G401.6 (cell line): Measurements from ENCODE around the gene RNF39.

Experiments used
- FAIRE-seq: peaks from 2 replicates; lab custom pipeline; 2012; peaks lifted over from hg19 to GRCh38; lab: Jason Lieb, UNC

Gene RNF39

DNA sequence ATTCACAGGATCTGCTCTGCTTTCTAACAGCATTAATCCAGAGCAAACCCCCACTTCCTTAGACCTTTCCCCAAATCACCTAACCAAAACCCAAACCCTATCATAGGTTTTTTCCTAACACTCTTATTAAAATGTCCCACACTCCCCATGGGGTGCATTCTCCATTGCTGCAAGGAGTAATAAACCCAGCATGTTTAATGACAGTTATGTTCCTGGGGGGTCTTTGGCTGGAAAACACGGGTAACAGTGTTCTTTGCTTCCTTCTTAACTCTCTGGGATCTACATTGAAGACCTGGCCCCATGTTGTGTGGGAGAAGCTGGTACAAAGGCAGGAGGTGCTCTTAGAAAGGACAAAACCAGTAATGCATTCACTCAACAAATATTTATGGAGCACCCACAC, 21.3 kb upstream of the RNF39 start:
- no peak for FAIRE-seq

DNA sequence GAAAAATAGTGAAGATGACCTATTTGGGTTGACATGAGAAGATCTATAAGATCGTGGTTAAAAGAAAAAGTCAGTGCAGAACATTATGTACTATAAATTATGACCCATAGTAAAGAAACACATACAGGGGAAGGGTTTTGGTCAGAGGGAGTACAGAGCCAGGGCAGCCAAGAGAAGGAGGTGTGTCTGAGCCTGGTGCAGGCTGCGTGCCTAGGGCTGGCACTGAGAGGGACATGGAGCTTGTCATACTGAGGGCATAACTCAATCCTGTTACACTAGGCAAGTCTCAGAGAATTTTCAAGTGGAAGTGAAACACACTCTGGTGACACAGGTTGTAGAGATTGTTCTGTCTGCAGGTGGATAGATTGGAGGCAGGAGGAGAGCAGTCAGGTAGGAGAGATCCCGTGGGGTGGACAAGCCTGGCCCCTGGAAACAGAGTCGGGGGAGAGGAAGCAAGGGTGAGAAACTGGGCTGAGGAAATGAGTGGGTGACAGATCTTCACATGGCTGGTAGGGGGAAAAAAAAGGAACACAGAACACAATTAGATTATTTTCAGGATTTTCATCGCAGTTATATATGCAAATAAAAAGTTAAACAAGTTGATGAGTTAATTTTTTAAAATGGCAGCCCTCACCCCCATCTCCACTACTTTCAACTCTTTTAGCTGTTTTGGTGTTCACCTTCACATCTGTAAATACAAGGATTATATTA, 18.5 kb upstream of the RNF39 start:
- FAIRE-seq, result no peak

DNA sequence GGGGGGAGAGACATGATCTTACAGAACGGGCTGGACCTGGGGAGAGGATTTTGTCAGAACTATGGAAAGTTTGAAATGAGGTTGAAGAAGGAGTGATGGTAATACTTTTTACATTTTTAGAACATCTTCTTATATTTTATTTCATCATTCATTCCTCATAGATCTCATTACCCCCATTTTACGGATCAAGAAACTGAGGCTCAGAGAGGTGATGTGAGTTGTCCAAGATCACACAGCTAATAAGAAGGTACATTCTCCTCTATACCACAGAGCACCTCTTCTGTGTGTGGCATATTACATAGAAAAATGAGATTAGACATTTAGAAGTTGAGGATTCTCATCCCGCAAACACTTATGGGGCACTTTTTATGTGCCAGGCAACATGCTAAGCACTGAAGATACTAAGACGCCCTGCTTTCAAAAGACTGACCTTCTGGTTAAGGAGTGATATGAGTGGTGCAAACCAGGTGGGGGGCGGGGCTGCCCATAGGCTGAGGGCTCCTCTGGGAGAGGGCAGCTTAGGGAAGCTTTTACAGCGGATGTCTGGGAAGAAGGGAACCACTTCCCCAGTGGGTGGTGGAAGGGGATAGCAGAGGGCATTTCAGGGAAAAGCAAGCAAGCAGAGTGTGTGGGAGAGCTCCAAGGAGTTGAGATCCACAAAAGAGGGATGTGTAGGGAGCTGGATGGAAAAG, 17.4 kb upstream of the RNF39 start:
- no peak for FAIRE-seq

DNA sequence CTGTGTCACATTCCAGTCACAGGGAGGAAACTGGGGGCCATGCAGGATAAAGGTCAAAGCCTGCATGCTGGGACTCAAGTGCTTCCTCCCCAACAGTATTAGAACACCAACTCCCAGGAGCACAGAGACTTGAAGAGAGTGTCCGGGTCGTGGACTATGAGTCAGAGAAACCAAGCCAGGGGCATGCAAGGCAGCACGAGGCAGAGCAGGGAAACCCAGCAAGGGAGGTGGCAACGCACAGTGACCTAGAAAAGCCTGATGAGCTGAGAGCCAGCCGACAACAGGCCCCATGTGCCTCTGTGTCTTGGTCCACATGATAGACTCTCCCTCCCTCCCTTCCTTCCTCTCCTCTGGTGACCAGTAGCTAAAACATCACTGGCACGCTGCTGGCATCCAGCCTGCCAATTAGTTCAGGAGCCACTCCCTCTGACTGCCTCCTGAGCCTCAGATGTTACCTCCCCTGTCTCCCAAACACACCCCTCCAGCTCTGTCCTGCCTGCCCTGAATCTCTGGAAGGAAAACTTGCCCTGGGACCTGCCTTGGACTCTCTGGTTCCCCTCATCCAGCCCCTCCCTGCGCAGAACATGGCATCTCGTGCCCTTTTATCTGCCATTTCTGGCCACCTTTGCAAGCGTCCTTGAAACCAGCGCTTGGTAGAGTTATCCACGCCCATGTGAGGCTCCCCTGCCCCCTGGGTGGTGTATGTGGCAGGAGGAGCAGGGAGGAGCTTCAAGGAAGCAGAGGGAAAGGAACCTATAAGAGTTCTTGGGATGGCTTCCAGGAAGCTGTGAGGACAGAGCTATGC, 16.2 kb upstream of the RNF39 start:
- no peak for FAIRE-seq

DNA sequence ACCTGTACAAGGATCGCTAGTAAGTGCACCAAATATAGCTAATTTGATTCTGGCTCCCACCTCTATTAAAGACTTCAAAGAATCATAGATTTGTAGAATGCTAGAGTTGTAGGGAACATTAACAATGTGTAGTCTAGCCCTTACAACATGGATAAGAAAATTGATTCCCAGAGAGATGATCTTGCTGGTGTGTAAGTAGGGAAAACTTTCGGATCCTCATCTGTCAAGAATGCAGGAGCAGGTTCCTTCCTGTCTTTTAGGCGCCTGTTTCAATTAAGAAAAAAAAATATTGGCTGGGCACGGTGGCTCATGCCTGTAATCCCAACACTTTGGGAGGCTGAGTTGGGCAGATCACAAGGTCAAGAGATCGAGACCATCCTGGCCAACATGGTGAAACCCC, 12.3 kb upstream of the RNF39 start:
- FAIRE-seq, result no peak

DNA sequence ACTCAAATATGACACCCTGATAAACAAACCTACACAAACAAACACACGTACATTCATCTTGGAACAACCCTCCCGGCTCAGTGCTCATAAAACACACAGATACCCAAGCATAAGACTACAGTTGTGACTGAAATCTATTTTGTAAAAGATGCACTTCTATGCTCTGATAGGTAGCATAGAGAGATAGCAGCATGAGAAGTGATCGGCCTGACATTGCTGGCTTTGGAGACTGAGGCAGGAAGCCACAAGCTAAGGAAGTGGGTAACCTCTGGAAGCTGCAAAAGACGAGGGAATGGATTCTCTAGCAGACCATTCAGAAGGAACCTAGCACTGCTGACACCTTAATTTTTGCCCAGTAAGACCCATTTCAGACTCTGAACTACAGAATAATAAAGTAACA, 1.6 kb upstream of the RNF39 start:
- no peak for FAIRE-seq

DNA sequence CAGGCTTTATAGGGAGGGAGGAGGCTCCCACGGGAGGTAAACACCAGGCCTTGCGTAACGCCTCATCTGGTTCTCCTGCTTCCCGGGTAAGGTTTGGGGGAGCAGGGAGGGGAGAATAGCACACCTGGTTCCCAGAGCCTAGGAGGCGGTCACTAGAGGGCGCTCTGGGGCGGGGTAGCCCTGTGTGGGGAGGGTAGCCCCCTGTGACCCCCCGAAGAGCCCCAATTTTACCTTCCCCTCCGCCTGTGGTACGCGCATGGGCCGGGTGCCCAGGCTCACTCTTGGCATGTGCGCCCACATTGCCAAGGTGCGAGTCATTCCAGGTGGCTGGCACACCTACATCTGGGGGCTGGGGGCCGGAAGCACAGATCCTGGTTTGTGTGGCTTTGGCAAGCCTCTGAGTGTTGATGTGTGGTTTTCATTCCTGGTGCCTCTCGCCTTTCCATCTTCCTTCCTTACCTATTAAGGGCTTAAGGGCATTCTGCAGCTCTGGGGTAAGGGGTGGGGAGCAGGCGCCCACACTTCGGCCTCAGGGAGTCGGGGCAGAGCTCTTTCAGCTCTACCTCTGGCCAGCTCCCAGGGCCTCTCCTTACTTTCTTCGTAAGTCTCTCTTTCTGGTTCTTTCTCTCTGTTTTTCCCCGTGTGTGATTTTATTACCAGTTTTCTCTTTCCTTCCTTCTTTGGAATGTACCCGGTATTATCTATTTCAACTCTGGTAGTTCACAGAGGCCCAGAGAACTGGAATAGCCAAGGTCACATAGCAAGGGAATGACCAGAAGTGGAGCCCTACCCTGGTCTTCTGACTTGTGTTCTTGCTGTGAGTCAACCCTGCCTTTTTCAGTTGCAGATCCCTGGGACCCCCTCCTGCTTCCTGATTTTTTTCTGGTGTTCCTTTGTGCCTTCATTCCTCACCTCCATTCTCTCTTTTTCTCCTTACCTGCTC, 492 bp upstream of the RNF39 start:
- FAIRE-seq, result no peak

DNA sequence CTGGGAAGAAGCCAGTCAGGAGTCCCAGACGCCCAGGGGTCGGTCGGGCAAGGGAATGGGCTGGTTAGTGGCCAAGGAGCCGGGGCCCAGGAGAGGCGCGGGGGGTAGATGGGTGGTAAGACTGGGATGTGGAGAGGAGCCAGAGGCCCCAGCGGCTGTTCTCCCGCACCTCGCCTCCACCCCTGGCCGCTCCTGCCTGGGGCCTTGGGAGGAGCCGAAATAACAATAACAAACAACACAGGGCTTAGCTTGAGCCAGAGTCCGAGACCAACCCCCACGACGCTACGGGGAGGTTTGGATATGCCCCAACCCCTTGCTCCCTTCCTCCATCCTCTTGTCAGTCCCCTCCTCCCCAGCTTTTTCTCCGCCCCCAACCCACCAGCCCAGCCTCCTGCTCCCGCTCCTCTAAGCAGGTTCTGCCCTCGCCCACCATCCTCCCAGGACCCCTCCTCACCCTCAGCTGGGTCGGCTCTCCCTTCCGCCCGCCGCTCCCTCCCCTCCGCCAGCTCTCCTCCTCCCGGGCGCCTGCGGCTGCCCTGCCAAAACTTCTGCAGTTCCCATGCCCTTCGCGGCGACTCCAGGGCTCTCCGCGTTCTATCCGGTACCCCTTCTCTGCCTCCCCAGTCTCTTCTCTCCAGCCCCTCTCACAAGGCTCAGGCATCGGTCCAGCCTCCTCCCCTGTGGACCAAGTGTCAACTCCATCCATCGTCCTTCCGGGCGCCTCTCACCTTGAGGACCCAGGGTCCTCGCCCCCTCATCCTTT, 1.1 kb downstream of the RNF39 start:
- no peak for FAIRE-seq

DNA sequence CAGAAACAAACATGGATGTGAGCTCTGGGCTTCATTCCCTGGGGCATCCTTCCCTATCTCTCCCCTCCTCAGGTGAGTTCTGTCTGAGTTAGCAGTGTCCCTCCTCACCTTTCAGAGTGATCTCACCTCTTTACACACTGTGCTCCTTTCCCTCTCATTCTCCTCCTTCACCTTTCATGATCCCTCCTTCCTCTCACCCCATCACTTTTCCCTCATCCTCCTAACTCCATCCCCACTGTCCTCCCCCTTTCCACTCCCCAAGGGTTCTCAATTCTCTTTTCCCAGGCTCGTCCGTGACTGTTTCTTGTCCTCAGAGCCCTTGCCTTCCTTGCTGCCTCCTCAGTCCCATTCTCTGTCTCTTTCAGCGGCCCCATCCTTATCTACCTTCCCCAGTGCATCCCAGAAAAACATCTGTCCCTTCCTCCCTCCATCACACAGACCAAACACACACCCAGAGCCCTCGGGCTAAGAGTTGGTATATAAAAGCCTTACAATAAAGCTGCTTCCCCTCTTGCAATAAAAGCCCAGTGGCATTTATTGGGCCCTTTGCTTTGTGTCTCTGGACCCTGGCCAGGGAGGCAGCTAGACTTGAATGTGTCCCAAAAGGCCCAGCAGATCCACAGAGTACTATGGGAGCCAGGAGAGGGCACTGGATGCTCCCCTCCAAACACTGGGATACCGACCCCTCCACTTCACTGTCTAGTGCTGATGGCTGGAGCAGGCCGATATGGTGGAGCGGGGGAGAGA, 1.9 kb downstream of the RNF39 start:
- FAIRE-seq, result no peak

DNA sequence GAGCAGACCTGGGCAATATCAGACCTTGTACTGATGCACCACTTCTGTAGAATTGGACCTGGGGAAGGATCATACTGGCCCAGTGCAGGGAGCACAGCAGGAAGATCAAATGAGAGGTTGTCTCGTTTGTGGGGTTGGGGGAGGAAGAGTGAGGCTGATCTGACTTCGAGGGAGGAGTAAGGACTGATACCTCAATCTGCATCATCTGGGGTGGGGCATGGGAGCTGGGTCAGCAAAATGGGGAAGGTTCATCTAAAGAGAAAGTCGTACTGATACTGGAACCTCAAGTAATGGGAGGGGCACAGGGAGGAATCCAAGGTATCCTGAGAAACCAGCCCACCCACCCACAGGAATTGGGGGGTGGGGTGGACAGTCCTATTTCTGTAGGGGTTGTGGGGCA, 3.7 kb downstream of the RNF39 start:
- no peak for FAIRE-seq

DNA sequence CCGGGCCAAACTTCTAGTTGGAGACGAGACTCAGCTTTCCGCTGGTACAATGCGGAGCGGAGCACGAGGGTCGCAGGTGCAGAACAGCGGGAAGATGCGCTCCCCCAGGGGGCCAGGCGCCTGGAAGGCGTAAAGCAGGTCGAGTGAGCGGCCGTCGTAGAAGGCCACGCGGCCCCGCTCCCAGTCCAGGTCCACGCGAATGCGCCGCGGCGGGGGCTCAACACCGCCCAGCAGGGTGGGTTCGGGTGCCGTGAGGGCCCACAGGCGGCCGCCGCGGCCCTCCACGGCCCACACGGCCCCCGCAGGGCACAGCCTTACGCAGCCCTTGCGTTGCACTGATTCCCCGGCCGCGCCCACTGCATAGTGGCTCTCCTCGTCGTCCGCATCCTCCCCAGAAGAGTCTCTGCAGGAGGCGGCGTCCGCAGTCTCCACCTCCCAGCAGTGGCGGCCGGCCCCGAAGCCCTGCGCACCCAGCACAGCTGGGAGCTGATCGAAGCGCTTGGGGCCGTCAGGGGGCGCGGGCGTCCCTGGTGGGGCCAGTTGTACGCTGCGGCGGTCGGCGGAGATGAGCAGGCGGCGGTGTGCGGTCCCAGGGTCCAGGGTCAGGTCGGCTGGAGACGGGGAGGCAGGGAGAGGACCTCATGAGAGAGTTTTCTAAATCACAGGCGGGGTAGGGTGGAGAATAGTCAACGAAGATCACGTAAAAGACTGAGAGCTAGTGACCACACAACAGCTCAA, 4.3 kb downstream of the RNF39 start:
- no peak for FAIRE-seq

DNA sequence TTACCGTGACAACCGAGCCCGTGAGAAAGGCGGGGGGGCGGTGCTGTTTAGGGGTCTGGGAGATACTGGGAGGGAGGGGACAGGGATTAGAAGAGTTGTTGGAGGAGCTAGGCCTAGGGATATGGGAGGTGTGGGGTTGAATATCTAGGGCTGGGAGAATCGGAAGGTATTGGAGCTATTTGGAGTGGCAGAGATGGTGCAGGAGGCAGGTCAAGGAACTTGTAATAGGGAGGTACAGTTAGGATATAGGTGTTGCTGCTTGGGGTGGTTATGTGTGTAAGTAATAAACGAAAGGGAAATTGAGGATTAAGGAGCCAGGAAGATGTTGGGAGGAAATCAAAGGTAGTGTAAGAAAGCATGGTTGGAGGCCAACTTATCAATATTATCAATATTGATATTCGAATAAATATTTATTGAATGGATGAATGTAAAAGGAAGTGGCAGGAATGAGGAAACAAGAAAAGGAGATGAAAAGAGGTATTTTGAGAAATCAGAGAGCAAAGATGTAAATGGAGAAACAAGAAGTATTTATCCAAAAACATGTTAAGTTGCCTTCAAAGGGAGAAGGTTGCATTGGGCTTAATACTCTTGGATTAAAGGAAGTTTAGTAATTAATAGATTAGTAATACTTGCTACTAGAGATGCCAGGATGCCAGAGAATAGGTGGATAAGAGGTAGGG, 8.0 kb downstream of the RNF39 start:
- FAIRE-seq, result no peak

DNA sequence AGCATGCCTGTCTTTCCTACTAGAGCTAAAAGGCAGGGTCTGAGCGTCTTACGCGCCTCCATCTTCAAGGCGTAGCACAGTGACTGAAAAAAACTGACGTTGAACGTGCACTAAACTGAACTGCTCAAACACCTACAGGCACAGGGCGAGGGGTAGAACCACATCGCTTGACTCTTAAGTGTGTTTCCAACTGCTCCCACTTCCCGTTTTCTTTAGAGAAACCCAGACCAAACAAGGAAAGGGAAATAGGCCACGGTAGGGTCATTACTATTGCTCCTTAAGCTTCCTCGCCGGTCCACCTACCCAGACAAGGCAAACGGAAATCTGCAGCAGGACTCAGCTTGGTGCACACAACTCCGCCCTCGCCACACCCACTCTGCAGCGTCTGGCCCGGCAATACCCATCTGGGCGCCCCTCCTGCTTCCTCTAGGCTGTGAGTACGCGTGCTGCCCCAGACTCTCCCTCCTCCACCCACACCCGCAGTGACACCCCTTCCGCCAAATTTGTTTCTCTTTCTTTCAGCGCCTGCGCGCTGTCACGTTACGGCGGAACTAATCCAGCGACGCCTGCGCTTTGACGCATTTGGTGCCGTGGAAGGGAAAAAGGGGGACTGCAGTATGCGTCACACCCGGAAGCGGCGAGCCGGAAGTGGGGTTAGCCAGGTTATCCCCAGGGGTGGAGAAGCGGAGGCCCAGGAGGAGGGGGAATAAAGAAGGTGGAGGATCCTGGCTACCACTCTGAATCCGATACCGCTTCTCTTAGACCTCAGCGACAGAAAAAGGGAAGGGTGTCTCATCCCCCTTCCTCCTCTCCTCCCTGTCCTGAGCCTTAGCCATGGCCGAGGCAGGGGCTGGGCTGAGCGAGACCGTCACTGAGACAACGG, 8.8 kb downstream of the RNF39 start, which contains the start of gene PPP1R11:
Gene PPP1R11, plus strand, starts transcription at position 622 of the 883 bp plus-strand sequence. Its CDS starts 213 bp downstream, at position 835.
- peak; percentile 99 for FAIRE-seq

DNA sequence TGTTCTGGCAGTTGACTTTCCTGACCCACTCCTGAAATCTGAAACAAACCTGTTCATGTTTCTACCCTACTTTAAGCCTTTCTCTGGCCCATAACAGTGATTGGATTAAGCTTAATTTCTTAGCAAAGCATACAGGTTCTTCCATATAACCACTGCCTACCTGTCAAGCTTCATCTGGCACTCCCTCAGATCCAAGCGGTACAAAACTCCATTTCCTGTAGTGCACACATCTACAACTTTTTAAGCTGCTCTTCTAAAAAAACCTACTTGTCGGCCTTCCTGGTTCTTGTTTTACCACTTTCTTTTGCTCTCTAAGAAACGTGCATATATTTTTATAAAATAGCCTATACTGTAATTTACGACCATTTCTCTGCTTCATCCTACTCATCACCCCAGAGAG, 9.5 kb downstream of the RNF39 start:
- FAIRE-seq, result no peak

DNA sequence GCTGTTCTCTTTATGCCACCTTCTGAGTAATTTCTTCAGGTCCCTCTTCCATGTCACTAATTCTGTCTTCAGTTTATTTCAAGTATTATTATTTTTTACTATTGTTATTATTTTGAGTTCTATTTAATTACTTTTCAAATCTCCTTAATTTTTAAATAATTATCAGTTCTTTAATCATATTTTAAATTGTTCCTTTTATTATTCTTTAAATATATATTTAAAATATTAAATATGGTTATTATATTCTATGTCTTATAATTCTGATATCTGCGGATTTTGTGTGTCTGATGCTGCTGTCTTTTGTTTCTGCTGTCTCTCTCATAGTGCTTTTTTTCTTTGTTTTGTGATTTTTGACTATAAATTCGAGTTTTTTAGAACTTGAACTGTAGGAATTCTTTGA, 12.3 kb downstream of the RNF39 start:
- peak; percentile 15 for FAIRE-seq

DNA sequence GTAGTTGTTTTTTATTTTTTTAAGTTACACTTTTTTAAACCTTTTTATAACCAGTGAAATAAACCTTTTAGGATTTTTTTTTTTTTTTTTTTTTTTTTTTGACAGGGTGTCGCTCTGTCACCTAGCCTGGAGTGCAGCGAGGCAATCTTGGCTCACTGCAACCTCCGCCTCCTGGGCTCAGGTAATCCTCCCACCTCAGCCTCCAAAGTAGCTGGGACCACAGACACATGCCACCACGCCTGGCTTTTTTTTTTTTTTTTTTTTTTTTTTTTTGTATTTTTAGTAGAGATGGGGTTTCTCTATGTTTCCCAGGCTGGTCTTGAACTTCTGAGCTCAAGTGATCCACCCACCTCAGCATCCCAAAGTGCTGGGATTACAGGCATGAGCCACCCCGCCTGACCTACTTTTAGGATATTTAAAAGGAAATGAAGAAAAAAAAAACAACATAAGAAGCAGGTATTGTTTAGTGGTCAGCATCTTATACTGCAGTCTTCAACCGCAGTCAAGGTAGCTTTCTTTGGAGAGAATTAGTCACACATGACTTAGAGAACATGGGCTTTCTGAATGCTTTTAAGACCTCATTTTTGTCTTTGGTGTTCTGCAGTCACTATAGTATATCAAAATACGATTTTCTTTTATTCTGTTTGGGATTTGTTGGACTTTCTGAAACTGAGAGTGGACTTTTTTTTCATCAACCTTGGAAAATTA, 12.9 kb downstream of the RNF39 start:
- FAIRE-seq, result no peak

DNA sequence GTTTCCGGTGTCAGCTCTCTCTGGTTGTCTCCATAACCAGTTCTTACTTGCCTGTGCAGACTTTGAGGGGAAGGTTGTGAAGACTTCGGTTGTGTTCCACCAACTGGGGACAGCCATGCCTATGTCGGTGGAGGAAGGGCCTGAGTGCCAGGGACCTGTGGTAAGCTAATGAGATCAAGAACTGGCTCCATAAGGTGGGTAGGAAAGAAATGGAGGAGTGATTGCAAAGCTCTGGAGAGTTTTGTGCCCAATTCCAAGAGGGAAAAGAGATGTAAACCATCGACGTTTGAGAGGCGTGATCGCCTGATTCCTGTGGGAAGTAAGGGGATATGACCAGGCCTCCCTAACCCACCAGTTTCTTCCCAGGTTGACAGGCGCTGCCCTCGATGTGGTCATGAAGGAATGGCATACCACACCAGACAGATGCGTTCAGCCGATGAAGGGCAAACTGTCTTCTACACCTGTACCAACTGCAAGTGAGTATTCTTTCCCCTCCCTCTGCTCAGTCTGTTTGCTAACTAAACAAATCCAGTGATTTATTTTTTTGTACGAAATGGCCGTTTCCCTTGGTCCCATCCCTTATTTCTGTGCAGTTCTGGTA, 13.6 kb downstream of the RNF39 start:
- no peak for FAIRE-seq
